DOHH2 (cell line): ENCODE results near the gene PLXNC1.

Experiments
- H3F3A ChIP-seq: fragments of 200-600 bp; sonication (generic), shearing (Covaris generic); 2 replicates; pipeline ENCODE4 v1.6.0; 2016; ENCODE audit warnings: antibody characterized with exemption, mild to moderate bottlenecking; ENCODE audit not compliant: control insufficient read depth, insufficient read depth
- H3K27ac ChIP-seq: fragments of 200-600 bp; sonication (generic); 2 replicates; pipeline ENCODE4 v1.5.1; 2014; ENCODE audit warnings: low read depth, mild to moderate bottlenecking, low read length, moderate library complexity
- H3K27me3 ChIP-seq: fragments of 200-600 bp; sonication (generic); 2 replicates; pipeline ENCODE4 v1.6.1; 2014; ENCODE audit warnings: mild to moderate bottlenecking, low read length, mixed read lengths; ENCODE audit not compliant: control insufficient read depth
- H3K36me3 ChIP-seq: fragments of 200-600 bp; sonication (generic); 2 replicates; pipeline ENCODE4 v1.6.1; 2014; ENCODE audit warnings: mild to moderate bottlenecking, low read length, moderate library complexity, mixed read lengths; ENCODE audit not compliant: control insufficient read depth
- H3K4me1 ChIP-seq: fragments of 200-600 bp; sonication (generic); 2 replicates; pipeline ENCODE4 v1.6.1; 2014; ENCODE audit warnings: mild to moderate bottlenecking, low read length, mixed read lengths; ENCODE audit not compliant: control insufficient read depth
- H3K4me2 ChIP-seq: fragments of 200-600 bp; sonication (generic); 2 replicates; pipeline ENCODE4 v1.6.0; 2014; ENCODE audit warnings: mild to moderate bottlenecking, low read length, moderate library complexity
- H3K4me3 ChIP-seq: fragments of 200-600 bp; sonication (generic); 2 replicates; pipeline ENCODE4 v1.5.1; 2014; ENCODE audit warnings: mild to moderate bottlenecking, low read length, mixed read lengths
- H3K79me2 ChIP-seq: fragments of 200-600 bp; sonication (generic); 2 replicates; pipeline ENCODE4 v1.6.1; 2014; ENCODE audit warnings: mild to moderate bottlenecking, low read length, mixed read lengths; ENCODE audit not compliant: control insufficient read depth
- H3K9me2 ChIP-seq: fragments of 200-600 bp; sonication (generic); replicated peaks from 2 replicates; pipeline ENCODE4 v1.6.1; 2014; ENCODE audit warnings: mild to moderate bottlenecking, low read length, mixed read lengths; ENCODE audit not compliant: control insufficient read depth
- H3K9me3 ChIP-seq: fragments of 200-600 bp; sonication (generic); 2 replicates; pipeline ENCODE4 v1.6.1; 2014; ENCODE audit warnings: antibody characterized with exemption, low read length, mixed read lengths; ENCODE audit not compliant: control insufficient read depth, insufficient read depth
- H4K20me1 ChIP-seq: fragments of 200-600 bp; sonication (generic); 2 replicates; pipeline ENCODE4 v1.6.0; 2014; ENCODE audit warnings: low read depth, mild to moderate bottlenecking, antibody characterized with exemption, low read length, moderate library complexity; ENCODE audit not compliant: control insufficient read depth, insufficient read depth
- EZH2phosphoT487 ChIP-seq: fragments of 200-600 bp; sonication (generic); IDR thresholded peaks from 2 replicates; pipeline ENCODE4 v1.6.1; 2017; ENCODE audit warnings: borderline replicate concordance, mild to moderate bottlenecking, antibody characterized with exemption, low read length, moderate library complexity, mixed read lengths
- TF ChIP-seq, protein P1 (sequence below): fragments of 200-600 bp; sonication (generic); IDR thresholded peaks from one replicate; pipeline ENCODE4 v1.5.1; 2014; ENCODE audit warnings: antibody characterized with exemption, mild to moderate bottlenecking, low read depth, low read length; ENCODE audit not compliant: poor library complexity, severe bottlenecking

The PLXNC1 gene

DNA sequence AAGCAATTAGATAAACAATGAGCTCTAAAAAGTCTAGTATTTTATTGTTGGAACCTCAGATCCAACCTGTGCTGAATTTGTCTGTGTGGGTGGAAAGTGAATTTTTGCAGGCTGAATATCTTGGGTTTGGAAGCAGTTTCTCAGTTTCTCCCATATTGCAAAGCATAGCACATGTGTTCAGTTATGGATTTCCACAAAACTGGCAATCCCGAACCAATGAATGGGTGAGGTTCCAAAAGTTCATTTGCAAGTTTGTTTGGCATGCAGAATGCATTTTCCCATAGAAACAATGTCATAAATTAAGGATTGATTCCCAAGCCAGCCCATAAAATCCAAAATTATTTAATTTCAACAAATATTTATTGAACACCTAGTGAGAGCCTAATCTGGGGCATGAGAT, 43.4 kb downstream of the PLXNC1 start:
- Histone ChIP-seq H4K20me1 (no peaks in the 10 kb centered on the region), H3K9me3 (peaks cover 9% of the 10 kb centered on the region), H3K36me3 (peaks cover 6% of the 10 kb centered on the region; the same call in 1 of the 2 replicates), H3K9me2 (no peaks in the 10 kb centered on the region), H3K4me2 (no peak overlapping the region), H3K79me2 (no peaks in the 10 kb centered on the region), H3K4me1 (peaks cover 71% of the 10 kb centered on the region), H3F3A (no peaks in the 10 kb centered on the region), H3K4me3 (no peak overlapping the region), H3K27ac (no peak overlapping the region), H3K27me3 (no peaks in the 10 kb centered on the region)
- TF ChIP-seq, protein P1, sequence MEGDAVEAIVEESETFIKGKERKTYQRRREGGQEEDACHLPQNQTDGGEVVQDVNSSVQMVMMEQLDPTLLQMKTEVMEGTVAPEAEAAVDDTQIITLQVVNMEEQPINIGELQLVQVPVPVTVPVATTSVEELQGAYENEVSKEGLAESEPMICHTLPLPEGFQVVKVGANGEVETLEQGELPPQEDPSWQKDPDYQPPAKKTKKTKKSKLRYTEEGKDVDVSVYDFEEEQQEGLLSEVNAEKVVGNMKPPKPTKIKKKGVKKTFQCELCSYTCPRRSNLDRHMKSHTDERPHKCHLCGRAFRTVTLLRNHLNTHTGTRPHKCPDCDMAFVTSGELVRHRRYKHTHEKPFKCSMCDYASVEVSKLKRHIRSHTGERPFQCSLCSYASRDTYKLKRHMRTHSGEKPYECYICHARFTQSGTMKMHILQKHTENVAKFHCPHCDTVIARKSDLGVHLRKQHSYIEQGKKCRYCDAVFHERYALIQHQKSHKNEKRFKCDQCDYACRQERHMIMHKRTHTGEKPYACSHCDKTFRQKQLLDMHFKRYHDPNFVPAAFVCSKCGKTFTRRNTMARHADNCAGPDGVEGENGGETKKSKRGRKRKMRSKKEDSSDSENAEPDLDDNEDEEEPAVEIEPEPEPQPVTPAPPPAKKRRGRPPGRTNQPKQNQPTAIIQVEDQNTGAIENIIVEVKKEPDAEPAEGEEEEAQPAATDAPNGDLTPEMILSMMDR, result no peak
- no peak for TF ChIP-seq EZH2phosphoT487

DNA sequence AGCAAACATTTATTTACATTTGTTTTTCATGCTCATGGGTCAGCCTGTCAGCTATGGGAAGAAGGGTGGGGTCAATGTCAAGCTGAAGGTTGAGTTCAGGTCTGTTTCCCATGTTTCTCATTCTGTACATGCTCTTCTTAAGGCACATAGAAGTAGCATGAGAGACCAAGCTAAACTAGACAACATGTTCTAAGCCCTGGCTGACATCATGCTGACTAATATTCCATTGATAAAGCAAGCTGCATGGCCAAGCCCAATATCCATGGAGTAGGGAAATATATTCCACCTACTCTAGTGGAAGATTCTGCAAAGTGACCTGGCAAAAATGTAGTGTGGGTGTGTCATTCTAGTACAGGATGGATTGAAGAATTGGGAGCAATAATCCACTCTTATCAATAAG, 44.1 kb downstream of the PLXNC1 start:
- no peak for TF ChIP-seq EZH2phosphoT487
- TF ChIP-seq, protein P1, result no peak
- Histone ChIP-seq H3K27ac (peak overlapping the region; percentile 72), H3K27me3 (no peaks in the 10 kb centered on the region), H3K4me2 (peak overlapping the region; percentile 61), H3K9me3 (peaks cover 9% of the 10 kb centered on the region), H3K4me3 (peak overlapping the region; percentile 48), H3K9me2 (no peaks in the 10 kb centered on the region), H3K36me3 (peaks cover 6% of the 10 kb centered on the region; the same call in 1 of the 2 replicates), H4K20me1 (no peaks in the 10 kb centered on the region), H3K79me2 (no peaks in the 10 kb centered on the region), H3K4me1 (peaks cover 72% of the 10 kb centered on the region), H3F3A (no peaks in the 10 kb centered on the region)

DNA sequence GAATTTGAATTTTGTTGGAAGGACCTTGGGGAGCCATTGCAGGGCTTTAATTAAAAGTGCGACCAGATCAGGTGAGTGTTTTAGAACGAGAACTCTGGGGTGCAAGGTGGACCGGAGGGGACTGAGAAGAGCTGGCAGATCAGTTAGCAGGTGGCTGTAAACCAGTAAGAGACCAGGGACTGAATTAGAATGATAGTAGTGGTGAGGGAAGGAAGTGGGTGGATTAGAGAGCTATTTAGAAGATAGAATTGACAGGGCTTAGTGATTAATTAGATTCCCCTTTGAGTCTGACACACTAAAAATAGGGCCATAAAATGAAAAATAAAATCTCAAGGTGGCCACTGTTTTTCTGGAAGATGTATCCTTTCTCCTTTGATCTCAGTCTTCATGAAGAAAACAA, 44.8 kb downstream of the PLXNC1 start:
- H3K9me3 ChIP-seq, result peaks cover 9% of the 10 kb centered on the region
- H3K79me2 ChIP-seq, result no peaks in the 10 kb centered on the region

More for the DNA sequence above, 44.8 kb downstream of the PLXNC1 start:
- Histone ChIP-seq H3K4me2 (peak overlapping the region; percentile 61), H4K20me1 (no peaks in the 10 kb centered on the region), H3K4me1 (peaks cover 72% of the 10 kb centered on the region), H3K27me3 (no peaks in the 10 kb centered on the region), H3F3A (no peaks in the 10 kb centered on the region), H3K36me3 (peaks cover 6% of the 10 kb centered on the region; the same call in 1 of the 2 replicates), H3K4me3 (peak overlapping the region; percentile 48), H3K27ac (peak overlapping the region; percentile 72), H3K9me2 (no peaks in the 10 kb centered on the region)
- TF ChIP-seq EZH2phosphoT487, result no peak
- TF ChIP-seq, protein P1, result no peak
